GM18873 (cell line): Measurements from ENCODE around the gene ICAM2.
A peak's percentile ranks its signal among the peaks of the same experiment; 100 is the strongest.

Experiments used
- ATAC-seq: cut with Tn5 transposase; IDR thresholded peaks from one replicate; pipeline ENCODE4 v1.9.1; 2021; ENCODE audit warnings: mild to moderate bottlenecking, moderate library complexity, moderate number of reproducible peaks; ENCODE audit not compliant: unreplicated experiment, low FRiP score

Gene ICAM2

DNA sequence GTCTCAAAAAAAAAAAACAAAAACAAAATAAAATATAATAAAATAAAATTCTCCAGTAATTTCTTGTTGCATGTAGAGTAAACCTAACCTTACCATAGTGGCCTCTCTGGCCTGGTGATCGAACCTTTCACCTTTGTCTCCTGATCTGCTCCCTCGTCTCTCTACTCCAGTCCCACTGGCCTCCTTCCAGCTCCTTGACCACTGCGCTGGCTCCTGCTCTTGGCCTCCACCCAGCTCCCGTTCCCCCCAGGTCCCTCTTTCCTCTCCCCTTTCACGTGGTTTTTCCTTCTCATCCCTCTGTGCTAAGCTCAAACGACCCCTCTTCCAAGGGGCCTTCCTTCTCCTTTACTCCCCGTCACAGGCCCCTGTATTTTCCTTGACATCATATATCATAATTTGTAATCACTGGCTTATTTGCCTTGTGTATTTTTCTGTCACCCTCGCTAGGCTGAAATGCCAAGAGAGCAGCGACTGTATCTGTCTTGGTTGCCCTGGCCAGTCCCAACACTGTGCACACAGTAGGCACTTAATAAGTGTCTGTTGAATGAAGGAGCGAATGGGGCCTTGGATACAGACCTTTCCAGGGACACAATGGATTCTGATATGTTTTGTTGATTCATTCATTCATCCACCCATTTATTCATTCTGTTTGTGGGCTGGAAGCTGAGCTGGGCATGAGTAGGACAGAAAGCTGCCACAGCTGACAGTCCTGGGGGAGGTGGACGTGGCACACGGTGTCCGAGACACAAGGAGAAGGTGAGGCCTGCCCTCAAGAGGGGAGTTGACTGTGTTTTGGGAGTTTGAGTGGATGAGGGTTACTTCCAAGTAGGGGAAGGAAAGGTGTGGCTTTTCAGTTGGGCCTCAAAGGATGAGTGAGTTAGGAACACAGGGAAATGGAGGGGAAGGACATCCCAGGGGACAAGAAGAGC is 41.9 kb downstream of the ICAM2 start:
- ATAC-seq = no peak

DNA sequence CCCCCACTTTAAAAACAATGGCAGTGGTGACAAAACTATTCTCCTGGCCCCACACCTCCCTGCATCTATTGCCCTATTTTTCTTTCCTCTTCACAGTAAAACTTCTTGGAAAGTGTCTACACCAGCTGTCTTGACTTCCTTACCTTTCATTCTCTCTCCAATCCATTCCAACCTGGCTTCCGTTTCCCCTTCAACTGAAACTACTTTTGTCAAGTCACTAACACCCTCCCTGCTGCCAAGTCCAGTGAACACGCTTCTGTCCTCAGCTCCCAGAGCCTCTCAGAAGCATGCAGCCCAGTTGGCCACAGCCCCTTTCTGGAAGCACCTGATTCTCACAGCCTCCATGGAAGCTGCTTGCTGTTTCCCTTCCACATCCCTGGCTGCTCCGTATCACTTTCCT is 43.7 kb downstream of the ICAM2 start:
- no peak for ATAC-seq

DNA sequence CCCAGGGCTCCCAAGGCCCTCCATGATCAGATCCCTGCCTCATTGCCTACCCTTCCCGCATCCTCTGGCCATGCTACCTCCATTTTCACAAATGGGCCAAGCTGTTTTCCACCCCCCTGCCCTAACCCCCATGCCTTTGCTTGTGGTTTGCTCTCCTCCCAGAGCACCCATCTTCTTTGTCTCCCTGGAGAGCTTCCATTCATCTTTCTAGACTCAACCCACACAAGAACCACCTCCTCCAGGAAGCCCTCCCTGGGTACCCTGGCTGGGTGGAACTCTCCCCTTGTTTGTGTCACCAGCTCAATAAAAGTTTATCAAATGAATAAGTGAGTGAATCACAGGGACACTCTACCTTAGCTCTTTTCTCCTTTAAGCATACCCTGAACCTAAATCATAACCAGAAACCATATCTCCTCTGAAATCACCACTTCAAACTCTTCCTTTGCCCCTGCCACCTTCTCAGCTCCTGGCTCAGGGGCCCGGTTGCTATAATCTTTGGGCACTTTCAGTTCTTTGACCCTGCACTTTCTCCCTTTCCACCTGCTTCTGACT is 44.8 kb downstream of the ICAM2 start:
- no peak for ATAC-seq

DNA sequence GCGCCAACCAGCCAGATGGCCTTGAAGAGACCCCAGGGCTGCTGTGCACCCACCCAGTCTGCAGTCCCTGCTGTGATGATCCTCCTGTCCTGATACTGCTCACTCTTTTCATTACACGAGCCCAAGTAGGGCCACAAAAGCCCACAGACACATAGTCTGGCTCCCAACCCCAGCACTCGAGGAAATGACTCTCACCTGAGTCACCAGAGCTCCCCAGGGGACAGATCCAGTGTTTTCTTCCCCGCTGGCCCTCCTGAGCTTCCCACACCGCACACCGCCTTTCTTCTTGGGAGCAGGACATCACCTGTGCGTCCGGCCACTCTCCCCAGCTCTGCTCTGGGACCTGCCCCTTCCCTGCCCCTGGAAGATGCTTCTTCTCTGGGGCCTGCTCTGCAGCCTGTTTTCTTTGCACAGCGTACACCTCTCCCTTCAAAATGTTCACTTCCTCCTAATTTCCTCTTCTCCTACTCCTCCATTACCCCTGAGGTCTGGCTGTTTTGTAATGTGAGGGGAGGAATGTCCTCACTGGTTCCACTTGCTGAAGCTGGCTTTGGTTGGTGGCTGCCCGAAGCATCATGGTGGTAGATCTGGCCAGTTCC is 45.7 kb downstream of the ICAM2 start:
- ATAC-seq = no peak

DNA sequence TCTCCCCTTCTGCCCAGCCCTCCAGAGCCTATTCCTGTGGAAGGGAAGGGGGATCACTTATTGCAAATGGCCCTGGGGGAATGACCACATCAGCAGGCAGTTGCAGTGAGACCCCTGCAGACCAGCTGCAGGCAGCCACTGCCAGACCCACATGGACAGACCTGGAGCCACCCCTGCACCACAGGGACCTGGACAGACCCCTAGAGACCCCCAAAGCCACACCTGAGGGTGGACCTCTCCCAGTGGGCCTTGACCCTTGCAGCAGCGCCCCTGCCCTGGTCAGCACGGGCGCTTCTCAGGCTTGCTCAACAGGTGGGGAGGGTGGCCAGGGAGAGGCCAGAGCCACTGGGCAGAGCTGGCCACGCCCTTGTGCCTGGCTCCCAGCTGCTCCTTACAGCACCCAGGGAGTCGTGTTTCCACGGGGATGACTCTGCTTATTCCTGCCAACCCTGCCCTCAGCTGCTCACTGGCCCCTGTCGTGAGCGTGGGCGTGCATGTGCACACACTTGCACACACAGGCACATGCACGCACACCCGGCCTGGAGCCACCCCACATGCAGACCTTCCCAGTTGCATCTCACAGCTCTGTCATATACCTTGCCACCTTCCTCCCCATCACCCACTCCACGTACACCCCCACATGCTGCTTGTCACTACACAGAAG is 46.4 kb downstream of the ICAM2 start:
- no peak for ATAC-seq

DNA sequence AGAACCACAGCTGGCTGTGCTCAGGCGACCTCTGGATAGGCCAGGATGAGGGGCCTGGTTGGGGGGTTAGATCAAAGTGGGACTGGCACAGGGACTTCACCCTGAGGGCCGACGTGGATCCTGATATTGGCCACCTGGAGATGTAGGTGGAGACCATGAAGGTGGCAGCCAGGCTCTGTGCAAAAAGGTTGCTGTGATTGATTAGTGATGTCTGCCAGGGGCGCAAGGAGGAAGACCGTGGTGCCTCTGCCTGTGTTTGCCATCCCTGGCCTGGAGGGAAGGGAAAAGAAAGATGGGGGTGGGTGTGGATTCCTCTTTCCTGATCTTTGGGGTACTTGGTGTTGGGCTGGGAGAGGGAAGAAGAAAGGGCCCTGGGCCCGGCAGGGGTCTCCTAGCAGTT is 47.2 kb downstream of the ICAM2 start:
- no peak for ATAC-seq

DNA sequence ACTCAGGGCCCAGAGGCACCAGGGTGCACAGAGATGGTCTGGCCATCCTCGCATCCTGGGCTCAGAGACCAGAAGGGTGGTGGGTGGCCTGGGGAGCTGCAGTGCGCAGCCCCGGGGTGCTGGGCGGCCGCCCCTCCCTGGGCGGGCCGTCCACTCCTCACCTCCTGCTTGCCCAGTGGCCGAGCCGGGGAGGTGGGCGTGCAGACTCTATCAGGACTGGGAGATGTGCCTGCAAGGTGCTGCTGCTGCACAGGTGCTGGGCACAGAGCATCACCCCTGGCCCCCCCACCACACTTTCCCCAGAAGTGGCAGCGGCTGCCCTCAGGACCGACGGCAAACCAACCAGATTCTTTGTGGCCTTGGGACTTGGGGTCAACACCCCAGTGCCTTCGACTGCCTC is 47.6 kb downstream of the ICAM2 start, which contains the start of gene SCN4A:
SCN4A (minus strand) TSS at position 123 of the 400 bp plus-strand sequence; CDS start at position 46, 77 bp downstream.
- ATAC-seq = no peak

DNA sequence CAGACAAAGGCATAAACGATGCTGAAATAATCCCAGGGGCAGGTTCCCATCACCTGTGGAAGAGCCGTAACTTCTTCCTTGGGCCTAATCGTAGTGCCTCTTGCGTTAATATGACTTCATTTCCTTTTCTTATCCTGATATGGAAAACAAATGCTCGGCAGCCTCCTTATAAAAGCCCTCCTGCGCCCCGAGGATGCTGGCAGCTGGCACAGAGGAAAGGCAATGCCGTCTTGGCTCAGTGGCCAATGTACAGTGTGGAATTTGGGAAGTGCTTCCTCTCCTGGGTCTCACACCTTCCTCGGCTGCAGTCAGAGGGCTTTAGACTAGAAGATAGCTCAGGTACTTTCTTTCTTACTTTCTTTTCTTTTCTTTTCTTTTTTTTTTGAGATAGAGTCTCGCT is 51.2 kb downstream of the ICAM2 start:
- ATAC-seq = no peak

DNA sequence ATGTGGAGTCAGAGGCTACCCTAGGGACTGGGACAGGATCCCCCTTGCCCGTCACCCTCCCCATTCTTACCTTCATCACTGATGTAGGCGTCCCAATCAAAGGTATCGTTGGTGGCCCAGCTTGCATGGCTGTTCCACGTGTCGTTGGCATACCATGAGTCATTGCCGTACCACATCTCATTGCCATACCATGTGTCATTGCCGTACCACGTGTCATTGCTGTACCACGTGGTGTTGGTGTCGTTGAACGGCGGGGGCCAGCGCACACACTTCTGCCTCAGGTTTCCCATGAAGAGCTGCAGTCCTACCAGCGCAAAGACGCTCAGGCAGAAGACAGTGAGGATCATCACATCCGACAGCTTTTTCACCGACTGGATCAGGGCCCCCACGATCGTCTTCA is 52.5 kb downstream of the ICAM2 start:
- no peak for ATAC-seq

DNA sequence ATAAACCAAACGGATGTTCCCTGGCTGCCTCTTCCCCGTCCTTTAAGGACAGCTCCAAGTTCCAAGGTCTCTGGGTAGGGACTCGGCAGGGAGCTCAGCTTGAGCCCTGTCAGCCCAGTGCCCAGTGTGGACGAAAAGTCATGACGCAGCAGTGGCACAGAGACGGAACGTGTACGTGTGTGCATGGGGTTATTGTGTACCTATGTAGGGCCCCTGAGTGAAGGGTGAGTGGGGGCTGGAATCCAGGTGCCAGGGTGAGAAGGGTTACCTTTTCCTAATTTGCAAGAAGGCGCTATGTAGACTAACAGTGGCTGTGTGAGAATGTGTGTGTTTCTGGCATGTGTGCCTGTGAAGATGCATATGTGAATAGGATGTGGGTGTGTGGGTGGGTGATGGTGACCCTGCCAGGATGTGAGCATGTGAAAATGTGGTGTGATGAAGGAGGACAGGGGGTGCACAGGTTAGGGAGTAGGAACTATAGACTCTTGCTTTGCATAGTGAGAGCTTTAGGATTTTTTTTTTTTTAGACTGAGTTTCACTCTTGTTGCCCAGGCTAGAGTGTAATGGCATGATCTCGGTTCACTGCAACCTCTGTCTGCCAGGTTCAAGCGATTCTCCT is 53.7 kb downstream of the ICAM2 start:
- peak; percentile 44 for ATAC-seq

DNA sequence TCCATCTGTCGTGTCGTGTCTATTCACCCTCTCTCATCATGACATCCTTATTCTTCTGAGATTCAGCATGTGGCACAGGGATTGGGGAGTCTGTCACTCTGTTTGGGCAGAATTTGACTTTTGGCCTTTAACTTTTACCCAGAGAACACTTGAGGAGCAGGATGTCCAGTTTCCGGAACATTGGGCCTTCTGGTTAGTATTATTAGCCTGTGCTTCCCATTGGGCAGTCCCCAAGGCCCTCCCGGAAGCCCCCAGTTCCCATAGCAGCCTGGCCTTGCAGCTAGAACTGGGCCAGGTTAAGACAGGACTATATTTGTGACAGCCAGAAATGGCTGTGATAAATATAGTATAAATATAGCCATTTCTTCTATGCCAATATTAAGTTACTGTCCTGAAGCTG is 57.3 kb downstream of the ICAM2 start:
- no peak for ATAC-seq

DNA sequence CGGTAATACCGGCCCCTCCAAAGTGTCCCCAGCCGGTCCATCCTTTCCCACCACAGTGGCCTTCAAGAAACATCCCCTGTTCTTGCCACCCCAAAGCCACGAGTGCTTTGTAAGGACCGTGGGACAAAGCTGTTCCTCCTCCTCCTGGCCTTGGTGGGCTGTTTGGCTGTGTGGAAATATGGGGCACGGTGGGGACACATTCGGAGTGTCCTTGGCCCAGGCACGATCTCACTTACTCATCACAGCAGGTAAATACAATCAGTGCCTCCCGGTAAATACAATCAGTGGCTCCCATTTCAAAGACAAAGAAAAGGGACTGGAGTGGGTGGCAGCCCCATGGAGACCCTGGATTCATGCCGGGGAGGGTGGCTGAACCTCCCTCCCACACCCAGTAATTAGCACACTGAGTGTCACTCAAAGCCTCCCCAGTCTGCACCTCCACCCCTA is 58.1 kb downstream of the ICAM2 start:
- ATAC-seq = no peak

DNA sequence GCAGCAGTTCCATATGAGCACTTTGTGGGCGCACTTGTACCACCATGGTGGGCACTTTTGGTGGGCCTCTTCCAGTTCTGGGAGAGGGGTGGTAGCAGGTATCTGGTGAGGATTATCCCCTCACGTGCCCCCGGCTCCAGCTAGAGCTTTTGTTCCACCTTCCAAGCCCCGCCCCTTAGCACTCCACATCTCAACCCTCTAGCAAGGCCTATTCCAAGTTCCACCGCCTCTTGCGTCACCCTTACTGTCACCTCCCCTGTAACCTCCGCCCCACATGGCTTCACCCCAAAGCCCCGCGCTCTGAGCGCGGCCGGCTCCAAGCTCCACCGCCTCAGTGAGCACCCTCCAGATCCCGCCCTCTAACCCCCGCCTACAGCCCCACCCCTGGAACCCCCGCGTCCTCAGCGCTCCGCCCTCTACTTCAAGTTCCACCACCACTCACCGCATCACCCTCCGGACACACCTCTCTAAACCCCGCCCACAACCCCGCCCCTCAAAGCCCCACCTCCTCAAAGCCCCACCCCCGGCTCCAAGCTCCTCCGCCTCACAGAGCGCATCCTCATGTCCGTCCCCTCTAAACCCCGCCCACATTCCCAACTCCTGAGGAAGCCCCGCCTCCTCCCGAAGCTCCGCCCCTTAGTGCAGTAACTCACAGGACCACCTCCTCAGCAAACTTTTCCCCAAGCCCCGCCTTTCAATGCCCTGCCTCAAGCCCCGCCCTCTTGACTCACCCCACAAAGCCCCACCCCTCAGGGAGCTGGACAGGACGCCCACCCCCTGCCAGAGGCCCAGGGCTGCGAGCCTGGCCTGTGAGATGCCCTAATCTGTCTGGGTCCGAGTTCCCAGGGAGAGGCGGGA is 58.8 kb downstream of the ICAM2 start:
- no peak for ATAC-seq

DNA sequence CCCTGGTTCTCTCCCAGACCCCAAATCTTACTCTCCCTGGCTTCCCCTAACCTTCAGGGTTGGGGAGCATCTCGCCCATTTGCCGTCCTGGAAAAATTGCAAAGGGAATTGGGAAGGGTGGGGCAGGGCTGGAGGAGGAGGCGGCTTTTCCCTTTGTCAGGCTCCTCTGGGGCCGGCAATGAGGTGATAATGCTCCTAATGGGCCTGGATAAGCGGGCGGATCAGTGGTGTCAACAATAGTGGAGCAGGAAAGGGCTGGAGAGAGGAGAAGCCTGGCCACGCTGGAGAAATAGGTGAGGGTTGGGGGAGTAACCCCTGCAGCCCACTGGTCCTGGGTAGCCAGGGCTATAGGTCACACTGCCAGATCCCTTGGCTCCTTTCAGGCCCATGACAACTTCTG is 60.0 kb downstream of the ICAM2 start:
- ATAC-seq = no peak

DNA sequence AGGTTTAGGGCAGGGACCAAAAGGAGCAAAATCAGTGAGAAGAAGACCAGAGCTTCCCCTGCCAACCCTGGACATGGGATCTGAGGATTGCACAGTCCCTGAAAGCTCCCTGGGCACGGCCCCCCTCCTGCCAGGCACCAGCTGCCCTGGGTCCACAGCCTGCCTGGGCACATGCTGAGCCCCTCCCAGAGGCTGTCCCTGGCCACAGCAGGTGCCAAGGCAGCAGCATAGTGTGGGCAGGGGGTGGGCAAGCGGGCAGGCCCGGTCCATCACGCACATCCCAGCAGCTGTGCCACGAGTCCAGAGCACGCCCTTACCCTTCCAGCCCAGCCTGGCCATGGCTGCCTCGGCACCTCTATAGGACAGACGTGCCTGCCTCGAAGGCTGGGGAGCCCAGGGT is 60.4 kb downstream of the ICAM2 start:
- ATAC-seq = no peak

DNA sequence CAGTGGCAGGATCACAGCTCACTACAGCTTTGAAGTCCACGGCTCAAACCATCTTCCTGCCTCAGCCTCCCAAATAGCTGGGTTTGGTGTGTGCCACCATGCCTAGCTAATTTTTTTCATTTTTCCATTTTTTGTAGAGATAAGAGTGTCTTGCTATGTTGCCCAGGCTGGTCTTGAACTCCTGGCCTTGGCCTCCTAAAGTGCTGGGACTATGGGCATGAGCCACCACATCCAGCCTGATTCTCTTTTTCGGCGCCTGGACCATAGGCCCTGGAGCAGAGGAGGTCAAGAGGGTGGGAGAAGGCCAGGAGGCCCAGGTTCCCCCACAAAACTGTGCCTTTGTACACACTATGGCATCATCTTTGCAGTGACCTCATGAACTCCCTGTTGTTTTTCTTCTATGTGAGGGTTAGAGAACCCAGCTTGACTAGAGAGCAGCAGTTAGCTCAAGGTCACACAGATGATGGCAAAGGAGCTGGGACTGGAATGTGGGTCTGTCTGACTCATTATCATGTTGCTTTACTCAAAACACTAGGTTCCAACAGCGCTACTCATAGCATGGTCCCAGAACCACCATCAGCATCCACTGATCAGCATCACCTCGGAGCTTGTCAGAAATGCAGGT is 64.0 kb downstream of the ICAM2 start:
- no peak for ATAC-seq

DNA sequence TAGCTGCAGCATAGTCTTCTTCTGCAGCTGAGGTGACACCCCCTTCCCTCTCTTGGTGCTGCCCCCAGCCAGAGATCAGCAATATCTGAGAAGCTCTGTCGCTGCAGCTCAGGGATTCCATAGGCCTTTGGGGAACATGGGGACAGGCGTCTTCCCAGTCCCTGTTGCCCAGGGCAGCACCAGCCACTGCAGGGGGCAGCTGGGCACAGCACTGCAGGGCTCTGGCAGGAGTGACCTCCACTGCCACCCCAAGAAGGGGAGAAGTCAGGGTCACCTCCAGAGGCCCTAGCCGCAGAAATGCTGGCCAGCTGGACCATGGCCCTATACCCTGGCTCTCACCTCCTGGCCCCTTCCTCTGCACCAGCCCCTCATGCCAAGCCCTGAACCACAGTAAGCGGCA is 64.6 kb downstream of the ICAM2 start:
- no peak for ATAC-seq

DNA sequence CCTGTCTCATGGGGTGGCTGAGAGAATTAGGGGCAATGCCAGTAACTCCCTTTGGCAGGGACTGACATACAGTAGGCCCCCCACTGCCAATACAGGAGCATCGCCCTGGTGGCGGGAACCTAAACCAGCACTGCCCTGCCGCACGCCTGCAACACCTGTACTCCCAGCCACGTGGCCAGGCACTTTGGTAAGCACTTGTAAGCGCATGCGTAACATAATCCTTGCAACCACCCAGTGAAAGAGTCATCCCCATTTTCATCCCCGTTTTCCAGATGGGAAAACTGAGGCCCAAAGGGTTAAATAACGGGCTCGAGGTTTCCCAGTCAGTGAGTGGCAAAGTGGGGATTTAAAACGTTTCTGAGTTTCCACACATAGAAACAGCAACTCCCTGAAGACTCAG is 65.2 kb downstream of the ICAM2 start:
- ATAC-seq = no peak

DNA sequence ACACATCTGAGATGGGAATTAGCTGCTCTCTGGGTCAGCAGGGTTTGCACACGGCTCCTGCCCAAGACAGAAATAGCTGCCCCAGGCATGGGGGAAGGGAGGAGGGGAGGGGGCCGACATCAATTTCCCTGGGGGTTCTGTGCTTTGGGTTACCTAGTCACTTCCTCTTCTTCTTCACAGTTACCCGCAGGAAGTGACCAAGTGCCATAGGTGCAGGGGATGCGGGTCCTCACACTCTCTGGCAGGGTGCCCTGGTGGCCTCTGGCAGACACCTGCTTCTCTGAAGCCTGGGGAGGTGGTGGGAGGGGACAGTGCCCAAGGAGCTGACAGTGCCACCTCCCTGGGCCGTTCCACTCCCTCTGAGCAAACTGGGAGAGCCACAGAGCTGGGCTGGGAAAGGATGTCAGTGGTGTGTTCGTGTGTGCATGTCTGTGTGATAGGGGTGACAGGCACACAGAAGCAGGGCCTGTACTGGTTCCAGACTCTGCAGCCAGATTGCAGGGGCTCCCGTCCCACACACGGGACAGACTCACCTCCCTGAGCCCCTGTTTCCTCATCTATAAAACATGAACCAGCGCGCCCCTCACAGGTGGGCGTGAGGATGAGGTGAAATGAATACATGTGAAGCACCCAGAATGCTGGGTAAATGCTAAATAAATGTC is 65.9 kb downstream of the ICAM2 start:
- ATAC-seq = no peak
